HepG2 (cell line): ENCODE data around the gene FAT4. TPM values are rescaled to one million over a fixed set of nuclear protein-coding genes. Genes with fewer than 3 reads are reported as not detected.

Experiments
- ATAC-seq: fragments of 200-7000 bp; cut with Tn5 transposase; 3 replicates; pipeline ENCODE4 v1.9.1; 2020; ENCODE audit warnings: mild to moderate bottlenecking, moderate library complexity
- BruUV-seq: library from RNA; stranded (reverse); fragments of 400-500 nt; replicated peaks from 2 replicates; lab custom pipeline; 2021; lab: Mats Ljungman, UMichigan
- CTCF ChIA-PET: fragments of 300-600 bp; formaldehyde crosslinking; extraction: SDS; loops from one replicate; lab custom pipeline; 2021; ENCODE audit warnings: low total read pairs, inconsistent platforms, low intra/inter-chr PET ratio; lab: Yijun Ruan, JAX
- POLR2A ChIA-PET: fragments of 350-600 bp; sonication (Branson Sonifier 250); formaldehyde crosslinking; loops from one replicate; lab custom pipeline; 2020; ENCODE audit warnings: antibody characterized with exemption, inconsistent platforms; lab: Yijun Ruan, JAX
- DNase-seq: peaks from one replicate; pipeline ENCODE4 v3.0.0-alpha.2; 2015; ENCODE audit warnings: low spot score
- FAIRE-seq: peaks from 3 replicates; lab custom pipeline; 2011; peaks lifted over from hg19 to GRCh38; lab: Jason Lieb, UNC
- H2AFZ ChIP-seq: one replicate; pipeline ENCODE4 v1.6.1; 2011; ENCODE audit warnings: low read length, inconsistent platforms
- H3K27ac ChIP-seq: fragments of 300-600 bp; 3 replicates; pipeline ENCODE4 v1.8.0; 2011; ENCODE audit warnings: mixed run types, mild to moderate bottlenecking, mixed read lengths, low read length, inconsistent platforms; ENCODE audit not compliant: insufficient read depth; ENCODE audit errors: extremely low read length
- H3K27me3 ChIP-seq, 2 experiments: fragments of 200-600 bp in 1 of 2; 2 replicates in 1 of 2; 3 replicates in 1 of 2; pipeline versions ENCODE4 v1.6.0 to v1.8.0; 2011; ENCODE audit warnings: low read length in 2 of 2, mild to moderate bottlenecking in 2 of 2, moderate library complexity in 2 of 2, inconsistent platforms in 1 of 2; ENCODE audit not compliant: insufficient read depth in 2 of 2, control insufficient read depth in 1 of 2
- H3K36me3 ChIP-seq, 2 experiments: fragments of 200-600 bp in 1 of 2; replicated peaks in 1 of 2; 2 replicates in 1 of 2; 3 replicates in 1 of 2; pipeline versions ENCODE4 v1.5.1 to v1.8.0; 2011; ENCODE audit warnings: low read length in 2 of 2, inconsistent platforms in 1 of 2; ENCODE audit not compliant: insufficient read depth in 2 of 2, control insufficient read depth in 1 of 2
- H3K4me1 ChIP-seq: 2 replicates; pipeline ENCODE4 v1.5.1; 2012; ENCODE audit warnings: low read length, inconsistent platforms; ENCODE audit not compliant: insufficient read depth
- H3K4me2 ChIP-seq: 2 replicates; pipeline ENCODE4 v1.6.0; 2011; ENCODE audit warnings: low read depth, low read length, inconsistent platforms
- H3K4me3 ChIP-seq, 3 experiments: fragments of 200-600 bp in 1 of 3; sonication (generic), shearing (Covaris generic) in 1 of 3; replicated peaks in 1 of 3; 2 replicates each; pipeline ENCODE4 v1.5.1; 2011 to 2016; ENCODE audit warnings: low read length in 3 of 3, inconsistent platforms in 2 of 3, low read depth in 2 of 3, mild to moderate bottlenecking in 2 of 3, control low read depth in 1 of 3, mixed read lengths in 1 of 3; ENCODE audit not compliant: insufficient read depth in 1 of 3
- H3K79me2 ChIP-seq: one replicate; pipeline ENCODE4 v1.6.1; 2011; ENCODE audit warnings: low read length, inconsistent platforms; ENCODE audit not compliant: insufficient read depth
- H3K9ac ChIP-seq: 2 replicates; pipeline ENCODE4 v1.6.0; 2011; ENCODE audit warnings: mild to moderate bottlenecking, low read depth, low read length, inconsistent platforms; ENCODE audit not compliant: insufficient read depth
- H3K9me3 ChIP-seq: 2 replicates; pipeline ENCODE4 v1.5.1; 2012; ENCODE audit warnings: mild to moderate bottlenecking, low read length
- H4K20me1 ChIP-seq: 2 replicates; pipeline ENCODE4 v1.6.0; 2011; ENCODE audit warnings: inconsistent platforms, mild to moderate bottlenecking, low read length, moderate library complexity; ENCODE audit not compliant: insufficient read depth
- ATF1 ChIP-seq: IDR thresholded peaks from 2 replicates; pipeline ENCODE4 v1.6.1; 2016; ENCODE audit warnings: mild to moderate bottlenecking, control low read depth
- GABPA ChIP-seq, 2 experiments: IDR thresholded peaks; 2 replicates each; pipeline ENCODE4 v1.6.1; 2011 to 2016; ENCODE audit warnings: low read depth in 2 of 2, low read length in 1 of 2, missing biosample characterization in 1 of 2, missing genetic modification characterization in 1 of 2
- KDM4B ChIP-seq: sonication (generic); formaldehyde crosslinking; IDR thresholded peaks from 2 replicates; pipeline ENCODE4 v1.4.0; 2020; ENCODE audit warnings: missing genetic modification reagents
- RBAK ChIP-seq: sonication (generic); formaldehyde crosslinking; IDR thresholded peaks from 2 replicates; pipeline ENCODE4 v1.5.1; 2020; ENCODE audit warnings: mild to moderate bottlenecking, missing genetic modification reagents
- TEAD2 ChIP-seq: sonication (generic); formaldehyde crosslinking; IDR thresholded peaks from 2 replicates; pipeline ENCODE4 v1.9.0; 2021; ENCODE audit warnings: missing genetic modification reagents
- ZNF235 ChIP-seq: sonication (generic); formaldehyde crosslinking; IDR thresholded peaks from 2 replicates; pipeline ENCODE4 v1.8.1; 2023; ENCODE audit warnings: mild to moderate bottlenecking, missing genetic modification reagents, borderline replicate concordance
- ZNF296 ChIP-seq: sonication (generic); formaldehyde crosslinking; conservative IDR thresholded peaks from 2 replicates; pipeline ENCODE4 v1.5.0; 2020; ENCODE audit warnings: mild to moderate bottlenecking, missing genetic modification reagents
- ZNF317 ChIP-seq: sonication (generic); formaldehyde crosslinking; IDR thresholded peaks from 2 replicates; pipeline ENCODE4 v1.5.0; 2020; ENCODE audit warnings: mild to moderate bottlenecking, missing genetic modification reagents
- ZNF652 ChIP-seq: IDR thresholded peaks from 2 replicates; pipeline ENCODE4 v1.6.1; 2016; ENCODE audit warnings: low read depth, borderline replicate concordance
- ZNF674 ChIP-seq: sonication (generic); formaldehyde crosslinking; IDR thresholded peaks from 2 replicates; pipeline ENCODE4 v1.5.0; 2020; ENCODE audit warnings: low read depth, mild to moderate bottlenecking, missing genetic modification reagents
- WGBS: methylation state at CpG from one replicate; pipeline ENCODE4 v1.1.6; 2017; ENCODE audit warnings: low lambda C conversion rate; 5-methylcytosine and 5-hydroxymethylcytosine counted together
- in situ Hi-C: cut with HindIII; loops from 2 replicates; pipeline ENCODE4 v1.10.0; 2017; ENCODE audit warnings: low pct_unique_long_range_greater_than_20kb; ENCODE audit not compliant: extremely low pct_ligation_motif_present
- intact Hi-C: fragments of 100-400 bp; cut with micrococcal nuclease; formaldehyde crosslinking; loops from one replicate; pipeline ENCODE4 v1.10.0; 2022; ENCODE audit not compliant: unreplicated experiment
- polyA plus RNA-seq, 8 experiments: library from polyadenylated mRNA; depleted of rRNA in 3 of 8; stranded (reverse) in 7 of 8; unstranded in 1 of 8; fragments of >200 nt; fragmentation: Illumina TruSeq in 4 of 8; extraction: Trizol in 4 of 8; gene quantifications; 2 replicates each; pipeline versions ENCODE4 v1.2.1 to v1.2.3, GENCODE V29; 2011 to 2016; ENCODE audit warnings: low read depth in 4 of 8, missing spikeins in 1 of 8, mixed read lengths in 1 of 8; ENCODE audit not compliant: insufficient read depth in 1 of 8
- total RNA-seq, 5 experiments: library from RNA; depleted of rRNA; stranded (reverse); fragments of >200 nt; fragmentation: Illumina TruSeq; extraction: Trizol; gene quantifications; 2 replicates each; pipeline ENCODE4 v1.2.3, GENCODE V29; 2016; ENCODE audit warnings: low read depth in 1 of 5
- TF ChIP-seq, protein P1 (sequence below): sonication (generic); formaldehyde crosslinking; IDR thresholded peaks from 2 replicates; pipeline ENCODE4 v1.8.1; 2023; ENCODE audit warnings: mild to moderate bottlenecking, moderate library complexity, missing genetic modification reagents
- TF ChIP-seq, protein P2 (sequence below): sonication (generic); formaldehyde crosslinking; IDR thresholded peaks from 2 replicates; pipeline ENCODE4 v1.8.0; 2022; ENCODE audit warnings: mild to moderate bottlenecking, missing genetic modification reagents
- TF ChIP-seq, protein P3 (sequence below): sonication (generic); formaldehyde crosslinking; conservative IDR thresholded peaks from 2 replicates; pipeline ENCODE4 v1.4.0; 2020; ENCODE audit warnings: missing genetic modification reagents

The FAT4 gene
- total and polyA plus RNA-seq, 2 of the 13 experiments (the other 11 are each of a cell fraction or from before 2014, with no cell fraction given), result 0.27 to 1.2 TPM

DNA sequence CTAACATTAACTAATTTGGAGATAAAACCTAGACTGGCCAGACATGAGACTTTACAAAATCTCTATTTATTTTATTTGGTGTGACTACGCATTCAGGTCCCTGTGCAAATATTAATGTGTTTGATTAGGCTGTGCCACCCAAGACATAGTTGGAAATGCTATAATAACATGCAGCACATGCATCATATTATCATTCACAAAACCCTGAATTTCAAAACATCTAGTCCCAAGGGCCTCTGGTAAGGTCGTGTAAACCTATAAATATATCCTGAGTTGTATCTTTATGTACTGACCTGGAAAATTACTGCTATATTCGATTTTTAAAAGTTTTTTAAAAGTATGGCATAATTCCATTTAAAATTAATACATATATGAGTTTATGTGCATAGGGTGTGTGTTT lies 47.1 kb upstream of the FAT4 start:
- ChIA-PET CTCF (no interaction called here), POLR2A (no interaction called here)
- no peak overlapping the region for H3K4me3 ChIP-seq
- no peak overlapping the region for H3K9ac ChIP-seq
- H3K27me3 ChIP-seq, result no peaks in the 10 kb centered on the region
- H2AFZ ChIP-seq, result no peak overlapping the region
- H3K9me3 ChIP-seq, result no peaks in the 10 kb centered on the region
- ATAC-seq, result no peak
- no peak overlapping the region for H3K27ac ChIP-seq
- no peaks in the 10 kb centered on the region for H3K4me1 ChIP-seq
- H3K36me3 ChIP-seq, result no peaks in the 10 kb centered on the region
- no peaks in the 10 kb centered on the region for H4K20me1 ChIP-seq
- no TSS peak for BruUV-seq
- 2% methylated on average over 3 of the region's 3 CpGs for WGBS
- in situ Hi-C loops, result no loop called here
- no peak for DNase-seq
- no peak overlapping the region for H3K4me2 ChIP-seq
- H3K79me2 ChIP-seq, result no peaks in the 10 kb centered on the region
- TF ChIP-seq, protein P1, sequence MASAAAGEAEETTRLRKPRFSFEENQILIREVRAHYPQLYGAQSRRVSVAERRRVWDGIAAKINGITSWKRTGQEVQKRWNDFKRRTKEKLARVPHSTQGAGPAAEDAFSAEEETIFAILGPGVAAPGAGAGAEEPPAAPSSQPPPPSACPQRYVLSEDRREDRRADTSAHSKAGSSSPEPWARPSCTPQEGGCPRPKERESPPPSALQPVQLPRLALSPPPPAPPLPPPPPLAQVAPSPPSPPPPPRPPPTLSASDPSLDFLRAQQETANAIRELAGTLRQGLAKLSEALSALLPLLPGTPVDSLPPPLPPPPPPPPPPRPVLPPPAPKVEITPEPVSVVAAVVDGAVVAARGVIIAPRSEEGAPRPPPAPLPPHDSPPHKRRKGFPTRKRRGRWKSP (CRISPR knock-in tag), result no peak
- TF ChIP-seq GABPA (IDR thresholded peaks at IDR 0.05; ENCODE audit: low read depth, low read length), result no peak
- TF ChIP-seq GABPA (CRISPR knock-in tag; IDR thresholded peaks at IDR 0.05; ENCODE audit: low read depth), result no peak
- TF ChIP-seq, protein P2, sequence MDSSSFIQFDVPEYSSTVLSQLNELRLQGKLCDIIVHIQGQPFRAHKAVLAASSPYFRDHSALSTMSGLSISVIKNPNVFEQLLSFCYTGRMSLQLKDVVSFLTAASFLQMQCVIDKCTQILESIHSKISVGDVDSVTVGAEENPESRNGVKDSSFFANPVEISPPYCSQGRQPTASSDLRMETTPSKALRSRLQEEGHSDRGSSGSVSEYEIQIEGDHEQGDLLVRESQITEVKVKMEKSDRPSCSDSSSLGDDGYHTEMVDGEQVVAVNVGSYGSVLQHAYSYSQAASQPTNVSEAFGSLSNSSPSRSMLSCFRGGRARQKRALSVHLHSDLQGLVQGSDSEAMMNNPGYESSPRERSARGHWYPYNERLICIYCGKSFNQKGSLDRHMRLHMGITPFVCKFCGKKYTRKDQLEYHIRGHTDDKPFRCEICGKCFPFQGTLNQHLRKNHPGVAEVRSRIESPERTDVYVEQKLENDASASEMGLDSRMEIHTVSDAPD (CRISPR knock-in tag), result no peak
- FAIRE-seq, result no peak
- intact Hi-C loops, result no loop called here

DNA sequence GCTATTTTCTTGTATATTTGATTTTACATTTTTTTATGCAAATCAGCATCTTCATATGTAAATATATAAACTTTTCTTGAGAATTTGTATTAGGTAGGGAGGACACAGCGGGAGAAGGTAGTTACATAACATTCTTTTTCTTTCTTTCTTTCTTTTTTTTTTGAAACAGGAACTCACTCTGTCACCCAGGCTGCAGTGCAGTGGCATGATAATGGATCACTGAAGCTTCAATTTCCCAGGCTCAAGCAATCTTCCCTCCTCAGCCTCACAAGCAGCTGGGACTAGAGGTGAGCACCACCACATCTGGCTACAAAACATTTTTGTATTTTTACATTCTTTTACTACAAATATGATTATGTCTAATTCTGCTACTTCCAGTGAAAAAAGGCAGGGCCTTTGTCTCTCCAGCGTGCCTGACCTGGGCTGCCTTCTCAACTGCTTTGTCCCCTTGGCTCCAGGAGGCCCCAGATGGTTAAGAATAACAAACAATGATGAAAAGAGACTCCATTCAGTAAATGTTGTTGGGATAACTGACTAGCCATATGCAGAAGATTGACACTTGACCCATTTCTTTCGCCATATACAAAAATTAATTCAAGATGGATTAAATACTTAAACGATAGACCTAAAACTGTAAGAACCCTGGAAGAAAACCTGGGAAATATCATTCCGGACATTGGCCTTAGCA lies 46.5 kb upstream of the FAT4 start:
- DNase-seq (no peak), FAIRE-seq (no peak), ATAC-seq (no peak)
- Histone ChIP-seq H3K9me3 (no peaks in the 10 kb centered on the region), H3K27me3 (no peaks in the 10 kb centered on the region), H3K4me3 (no peak overlapping the region), H3K9ac (no peak overlapping the region), H3K4me1 (no peaks in the 10 kb centered on the region), H3K27ac (no peak overlapping the region), H4K20me1 (no peaks in the 10 kb centered on the region), H3K79me2 (no peaks in the 10 kb centered on the region), H3K4me2 (no peak overlapping the region), H2AFZ (no peak overlapping the region), H3K36me3 (no peaks in the 10 kb centered on the region)
- 21% methylated on average over 5 of the region's 5 CpGs for WGBS
- intact Hi-C loops, result no loop called here
- BruUV-seq, result no TSS peak
- POLR2A ChIA-PET, result no interaction called here
- CTCF ChIA-PET, result no interaction called here
- in situ Hi-C loops, result no loop called here
- TF ChIP-seq ZNF296 (CRISPR knock-in tag) (no peak), ZNF235 (CRISPR knock-in tag) (no peak), KDM4B (CRISPR knock-in tag) (no peak), ZNF674 (CRISPR knock-in tag) (no peak), ZNF652 (CRISPR knock-in tag) (no peak), ATF1 (CRISPR knock-in tag) (no peak), ZNF317 (CRISPR knock-in tag) (no peak), TEAD2 (CRISPR knock-in tag) (no peak), RBAK (CRISPR knock-in tag) (no peak)
- TF ChIP-seq, protein P3, sequence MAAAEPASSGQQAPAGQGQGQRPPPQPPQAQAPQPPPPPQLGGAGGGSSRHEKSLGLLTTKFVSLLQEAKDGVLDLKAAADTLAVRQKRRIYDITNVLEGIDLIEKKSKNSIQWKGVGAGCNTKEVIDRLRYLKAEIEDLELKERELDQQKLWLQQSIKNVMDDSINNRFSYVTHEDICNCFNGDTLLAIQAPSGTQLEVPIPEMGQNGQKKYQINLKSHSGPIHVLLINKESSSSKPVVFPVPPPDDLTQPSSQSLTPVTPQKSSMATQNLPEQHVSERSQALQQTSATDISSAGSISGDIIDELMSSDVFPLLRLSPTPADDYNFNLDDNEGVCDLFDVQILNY (CRISPR knock-in tag), result no peak
